ENCODE results near the gene SLC25A23.
A peak's percentile ranks its signal among the peaks of the same experiment; 100 is the strongest.
"Not testable (repeated sequence)": the region's sequence is repeated elsewhere in the genome, so short reads cannot be mapped to it uniquely, and the experiment has no call there.

Gene SLC25A23

DNA sequence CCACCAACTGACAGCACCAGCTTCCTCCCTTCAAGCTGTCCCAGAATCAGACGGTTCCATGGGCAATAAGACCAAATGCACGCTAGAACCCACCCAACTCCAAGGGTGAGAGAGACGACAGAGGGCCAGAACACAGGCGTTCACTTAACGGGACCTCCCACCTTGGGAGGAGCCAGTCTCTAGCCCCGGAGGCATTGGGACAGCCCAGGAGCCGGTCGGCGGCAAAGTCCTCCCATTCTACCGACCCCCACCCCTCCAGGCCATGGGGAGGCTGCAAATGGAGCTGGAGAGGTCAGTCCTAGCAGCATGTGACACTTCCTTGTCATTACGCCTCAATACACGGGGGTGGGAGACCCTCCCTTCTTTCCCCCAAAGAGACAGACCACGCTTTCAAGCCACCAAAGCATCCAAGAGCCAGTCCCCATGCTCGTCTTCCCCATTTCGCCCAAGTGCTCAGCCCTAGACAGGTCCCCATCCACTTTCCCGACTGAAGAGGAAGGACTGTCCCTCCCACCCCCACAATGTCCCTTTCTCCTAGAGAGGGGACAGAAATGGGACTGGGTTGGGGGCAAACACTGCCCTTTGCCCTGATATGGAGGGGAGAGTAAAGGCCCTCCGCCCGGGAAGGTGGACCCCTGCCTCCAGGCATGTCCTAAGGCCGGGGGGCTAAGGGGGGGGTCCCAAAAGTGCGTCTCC lies 35.9 kb downstream of the SLC25A23 start:
- peak; percentile 52 for DNase-seq

DNA sequence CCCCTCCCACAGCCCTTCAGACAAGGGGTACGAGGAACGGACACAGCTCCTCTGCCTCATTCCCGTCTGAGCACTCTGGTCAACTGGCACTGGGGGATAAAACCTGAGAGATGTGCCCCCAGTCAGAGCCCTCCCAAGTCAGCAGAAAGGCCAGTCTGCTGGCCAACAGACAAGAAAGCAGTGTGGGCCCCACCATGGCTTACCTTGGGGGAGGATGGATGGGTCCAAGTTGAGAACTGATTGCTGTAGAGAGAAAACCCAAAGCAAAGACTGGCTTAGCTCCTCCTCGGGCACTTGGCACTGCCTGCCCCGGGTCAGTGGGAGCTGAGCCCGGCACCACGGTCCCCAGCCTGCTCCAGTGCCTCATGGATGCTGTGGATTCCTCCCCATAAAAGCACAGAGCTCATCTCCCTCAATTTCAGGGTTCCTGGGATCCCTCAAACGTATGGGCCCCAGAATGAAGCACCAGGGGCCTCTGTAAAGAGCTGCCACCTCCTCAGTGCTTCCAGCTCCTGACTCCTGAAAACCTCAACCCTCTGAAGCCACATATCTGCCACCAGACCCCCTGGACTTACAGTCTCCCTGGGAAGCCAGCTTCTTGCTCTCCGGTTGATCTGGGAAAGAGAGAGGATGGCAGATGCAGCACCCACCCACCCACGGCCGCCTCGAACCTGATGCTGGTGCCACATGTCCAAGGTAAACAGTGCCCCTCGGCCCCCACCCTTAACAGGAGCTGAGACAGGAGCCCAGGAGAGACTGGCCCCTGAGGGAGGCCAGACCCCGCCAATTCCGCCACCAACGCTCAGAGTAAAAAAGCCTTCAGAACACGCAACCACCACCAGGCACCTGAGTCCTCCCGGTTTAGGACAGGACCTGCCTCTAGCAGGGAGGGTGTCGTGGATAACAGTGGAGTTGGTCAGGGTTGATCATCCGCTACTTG lies 38.2 kb downstream of the SLC25A23 start:
- no peak for DNase-seq

DNA sequence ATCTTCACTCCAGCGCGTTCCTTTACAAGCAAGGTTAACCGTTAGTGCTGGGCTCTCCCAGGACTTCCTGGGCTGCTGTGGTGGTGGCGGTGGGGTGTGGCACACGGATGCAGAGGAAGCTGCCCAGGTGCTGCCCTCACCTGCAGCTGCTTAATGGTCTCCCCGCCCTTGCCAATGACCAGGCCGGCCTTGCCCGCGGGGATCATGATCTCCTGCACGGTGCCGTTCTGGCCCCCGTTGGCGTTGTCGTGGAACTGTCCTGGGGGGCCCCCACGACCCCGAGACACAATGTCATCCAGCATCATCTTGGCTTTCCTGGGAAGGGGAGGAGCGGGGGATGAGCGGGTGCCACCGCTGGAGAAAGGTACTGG lies 41.0 kb downstream of the SLC25A23 start:
- no peak for DNase-seq

DNA sequence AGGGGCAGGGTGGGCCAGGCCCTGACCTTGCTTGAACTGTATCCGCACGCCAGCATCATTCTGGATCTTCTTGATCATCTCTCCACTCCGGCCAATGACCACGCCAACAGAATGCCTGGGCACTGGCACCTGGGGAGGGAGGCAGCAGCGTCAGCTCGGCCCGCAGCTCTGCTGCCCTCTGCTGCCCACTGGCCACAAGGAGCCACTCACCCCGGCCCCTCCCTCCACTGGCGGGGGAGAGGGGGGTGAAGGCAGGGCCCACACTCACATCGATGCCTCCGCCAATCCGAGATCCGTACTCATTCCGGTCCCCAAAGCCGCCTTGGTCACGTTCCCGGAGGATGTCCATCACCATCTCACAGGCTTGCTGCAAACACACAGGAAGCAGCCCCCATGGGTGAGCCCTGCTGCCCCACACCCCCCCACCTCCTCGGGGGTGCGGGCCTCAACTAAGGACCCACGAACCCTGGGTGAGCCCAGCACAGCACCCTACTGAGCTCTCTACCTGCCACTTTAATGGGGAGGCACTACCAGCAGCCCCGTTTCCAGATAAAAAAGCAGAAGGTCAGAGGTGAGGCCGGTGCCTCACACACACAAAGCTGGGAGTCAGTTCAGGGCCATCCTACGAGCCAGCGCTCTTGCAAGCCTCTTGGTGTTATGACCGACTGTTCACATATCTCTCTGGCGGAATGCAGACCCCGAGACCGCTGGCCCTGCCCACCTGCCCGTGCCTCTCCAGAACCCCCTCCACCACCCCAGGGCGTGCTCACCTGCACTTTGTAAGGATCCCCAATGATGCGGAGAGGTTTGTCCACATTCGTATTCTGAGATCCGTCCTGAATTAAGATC lies 41.7 kb downstream of the SLC25A23 start:
- DNase-seq: no peak

DNA sequence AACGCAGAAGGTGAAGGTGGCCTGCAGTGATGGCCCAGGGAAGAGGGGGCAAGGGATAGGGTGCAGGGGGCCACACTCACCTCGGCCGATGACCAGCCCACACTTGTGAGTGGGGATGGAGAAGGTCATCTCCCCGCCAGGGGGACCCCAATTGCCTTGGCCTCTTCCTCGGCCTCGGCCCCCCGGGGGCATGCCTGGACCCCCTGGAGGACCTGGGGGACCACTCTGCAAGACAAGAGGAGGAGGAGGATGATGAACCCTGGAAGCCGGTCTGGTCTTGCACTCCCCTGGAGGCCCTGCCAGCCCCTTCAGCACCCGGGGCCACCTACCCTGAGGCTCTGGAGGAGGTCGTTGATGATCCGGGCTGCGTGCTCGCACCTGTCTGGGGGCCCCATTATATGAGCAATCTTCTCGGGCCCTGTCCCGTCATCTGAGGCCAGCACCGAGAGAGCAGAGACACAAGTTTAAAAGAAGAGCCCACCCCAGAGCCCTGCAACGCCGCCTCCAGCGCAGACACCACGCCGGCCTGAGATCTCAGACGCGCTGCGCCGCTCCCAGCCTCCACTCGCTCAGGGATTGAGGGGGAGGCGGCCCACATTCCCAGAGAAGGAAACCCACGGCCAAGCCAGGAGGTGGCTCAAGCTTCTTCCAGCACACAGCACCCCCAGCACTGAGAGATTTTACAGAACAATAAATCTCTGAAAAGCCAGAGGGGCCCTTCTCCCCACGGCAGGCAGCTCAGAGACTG lies 42.8 kb downstream of the SLC25A23 start:
- DNase-seq: no peak

DNA sequence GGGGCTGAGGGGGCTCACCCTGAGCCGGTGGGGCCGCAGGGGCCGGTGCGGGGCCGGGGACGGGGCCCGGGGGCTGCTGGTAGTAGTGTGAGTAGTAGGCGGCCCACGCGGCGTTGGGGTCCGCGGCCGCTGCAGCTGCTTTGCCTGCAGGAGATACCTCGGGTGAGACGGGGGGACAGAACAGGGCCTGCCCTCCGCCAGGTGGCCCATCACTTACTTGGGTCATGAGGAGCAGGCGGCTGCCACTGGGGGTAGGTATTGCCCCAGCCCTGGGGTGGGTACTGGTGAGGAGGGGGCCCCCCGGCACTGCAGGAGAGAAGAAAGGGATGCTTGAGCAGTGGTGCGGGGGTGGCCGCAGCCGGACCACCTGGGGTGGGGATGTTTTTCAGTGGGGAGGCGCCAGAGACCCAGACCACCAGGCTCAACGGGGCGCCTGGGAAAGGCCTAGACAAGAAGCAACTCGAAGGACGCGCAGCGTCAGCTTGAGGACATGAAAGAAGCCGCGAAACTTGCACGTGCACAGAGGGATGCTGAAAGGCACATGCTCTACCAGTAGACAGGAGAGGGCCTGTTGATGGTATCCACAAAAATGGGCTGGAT lies 43.9 kb downstream of the SLC25A23 start:
- DNase-seq: no peak

DNA sequence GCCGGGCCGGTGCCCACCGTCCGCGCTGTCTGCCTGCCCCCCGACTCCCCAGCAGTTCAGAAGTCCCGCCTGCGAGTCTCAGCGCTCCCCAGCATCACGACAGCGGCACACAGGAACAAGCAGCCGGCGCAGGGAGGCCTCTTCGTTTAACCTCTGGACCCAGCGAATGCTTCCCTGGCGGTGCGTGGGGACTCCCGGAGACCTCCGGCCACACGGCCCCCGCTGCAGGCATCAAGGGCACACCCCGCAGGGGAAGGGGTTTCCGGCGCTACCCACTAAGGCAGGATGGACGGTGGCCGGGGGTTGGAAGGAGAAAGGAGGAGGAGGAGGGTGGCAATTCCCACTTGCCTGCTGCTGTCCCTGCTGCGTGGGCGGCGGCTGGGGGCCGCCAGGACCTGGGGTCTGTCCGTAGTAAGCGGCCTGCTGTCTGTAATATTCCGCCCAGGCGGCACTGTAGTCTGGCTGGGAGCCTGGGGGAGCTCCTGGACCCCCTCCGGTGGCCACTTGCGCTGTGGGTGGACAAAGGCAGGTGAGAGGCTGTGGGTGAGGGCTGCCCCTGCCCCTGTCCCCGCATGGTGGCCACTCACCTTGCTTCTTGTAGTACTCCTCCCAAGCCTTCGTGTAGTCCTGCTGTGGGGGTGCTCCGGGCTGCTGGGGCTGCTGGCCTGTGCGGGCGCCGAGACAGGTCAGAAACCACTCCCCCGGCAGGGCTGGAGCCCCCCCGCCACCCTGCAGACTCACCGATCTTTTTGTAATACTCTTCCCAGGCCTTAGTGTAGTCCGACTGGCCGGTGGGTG lies 44.6 kb downstream of the SLC25A23 start:
- no peak for DNase-seq

DNA sequence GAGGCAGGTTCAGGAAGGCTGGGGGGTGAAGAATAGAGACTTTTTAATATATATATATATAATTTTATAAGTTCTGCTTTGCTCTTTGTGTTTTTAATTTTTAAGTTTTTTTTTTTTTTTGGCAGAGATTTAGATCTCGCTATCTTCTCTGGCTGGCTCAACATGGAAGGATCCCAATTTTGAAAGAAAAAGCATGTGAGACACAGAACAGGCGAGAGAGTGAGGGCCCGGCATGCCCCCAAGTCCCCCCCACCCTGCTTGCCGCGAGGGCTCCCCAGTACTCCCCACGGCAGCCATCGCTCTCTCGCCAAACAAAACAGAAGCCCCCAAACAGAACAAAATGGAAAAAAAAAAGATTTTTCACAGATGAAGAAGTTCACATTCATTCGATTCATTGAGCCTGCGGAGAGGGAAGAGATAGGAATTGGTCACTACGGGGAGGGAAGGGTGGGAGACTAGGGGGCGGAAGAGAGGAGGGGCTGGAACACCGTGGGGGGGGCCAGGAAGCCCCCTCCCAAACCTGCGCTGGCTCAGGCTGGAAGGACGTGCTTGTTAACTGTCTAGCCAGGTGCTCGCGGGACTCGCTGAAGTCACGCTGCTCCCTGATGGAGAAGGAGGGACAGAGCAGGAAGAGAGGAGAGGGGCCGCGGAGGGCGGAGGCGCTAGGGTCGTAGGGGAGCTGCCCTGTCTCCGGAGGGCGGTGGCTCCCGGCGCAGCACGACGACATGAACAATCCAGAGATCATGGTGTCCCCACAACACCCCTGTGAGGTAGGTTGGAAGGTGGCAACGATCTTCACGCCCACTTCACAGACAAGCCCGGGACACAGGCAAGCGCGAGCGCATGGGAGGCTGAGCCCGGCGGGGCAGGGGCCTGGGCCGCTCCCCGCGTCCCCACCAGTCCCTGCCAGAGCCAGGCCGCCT lies 45.6 kb downstream of the SLC25A23 start:
- no peak for DNase-seq

DNA sequence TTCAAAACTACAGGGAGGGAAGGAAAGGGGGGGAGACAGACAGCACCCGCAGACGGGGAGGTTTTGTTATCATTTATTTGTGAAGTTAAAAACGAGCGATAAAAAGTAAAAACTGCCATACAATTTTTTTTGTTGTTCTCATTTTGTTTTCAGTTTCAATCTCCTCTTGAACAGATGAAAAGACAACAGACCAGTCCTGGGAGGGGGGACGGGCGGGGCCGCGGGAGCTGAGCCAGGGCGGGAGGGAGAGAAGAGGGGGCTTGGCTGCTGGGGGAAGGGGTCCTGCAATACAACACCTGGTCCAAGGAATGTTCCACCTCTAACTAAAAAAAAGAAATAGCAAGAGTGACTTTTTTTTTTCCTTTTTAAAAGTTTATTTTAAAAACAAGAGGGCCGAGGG lies 46.3 kb downstream of the SLC25A23 start:
- no peak for DNase-seq

DNA sequence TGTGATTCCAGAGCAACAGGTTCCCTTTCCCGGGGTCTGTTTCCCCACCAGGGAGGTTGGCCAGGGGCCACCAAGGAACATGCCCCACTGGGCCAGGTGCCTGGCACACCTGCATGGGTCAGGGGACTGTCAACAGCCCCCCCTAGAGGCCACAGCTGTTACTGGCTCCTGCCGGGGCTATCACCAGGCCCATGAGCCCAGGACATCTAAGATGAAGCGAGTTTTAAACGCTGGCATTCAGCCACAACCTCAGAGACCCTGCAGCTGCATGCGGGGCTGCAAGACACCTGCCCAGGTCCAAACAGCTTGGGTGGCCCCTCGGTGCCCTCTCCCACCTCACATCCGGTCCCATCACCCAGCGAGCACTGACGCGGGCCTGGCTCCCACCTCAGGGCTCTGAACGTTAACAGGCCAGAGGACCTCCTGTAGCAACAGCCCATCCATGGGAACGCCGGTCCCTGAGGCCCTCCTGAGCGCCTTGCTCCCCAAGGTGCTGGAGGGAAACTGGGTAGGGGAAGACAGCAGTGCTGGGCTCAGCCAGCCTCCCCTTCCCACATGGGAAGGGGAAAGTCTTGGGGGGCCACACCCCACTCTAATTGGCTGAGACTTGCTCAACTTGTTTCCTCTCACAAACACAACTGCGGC lies 47.0 kb downstream of the SLC25A23 start:
- no peak for DNase-seq

DNA sequence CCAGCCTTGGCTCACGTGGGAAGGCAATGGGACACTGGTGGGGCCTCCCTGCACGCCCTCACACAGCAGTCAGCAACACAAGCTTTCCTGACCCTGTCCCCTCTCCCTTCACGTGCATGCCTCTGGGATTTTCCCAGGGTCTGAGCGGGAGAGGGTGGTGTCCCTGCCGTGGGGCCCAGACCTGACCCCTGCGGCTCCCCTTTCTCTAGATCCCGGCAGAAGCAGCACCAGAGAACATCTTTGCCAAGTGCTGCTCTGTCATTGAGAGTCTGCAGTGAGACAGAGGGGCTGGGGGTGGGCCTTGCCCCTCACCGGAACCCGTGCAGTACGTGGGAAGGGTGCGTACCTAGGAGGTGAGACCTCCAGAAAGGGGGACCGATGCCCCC lies 47.5 kb downstream of the SLC25A23 start:
- no peak for DNase-seq

DNA sequence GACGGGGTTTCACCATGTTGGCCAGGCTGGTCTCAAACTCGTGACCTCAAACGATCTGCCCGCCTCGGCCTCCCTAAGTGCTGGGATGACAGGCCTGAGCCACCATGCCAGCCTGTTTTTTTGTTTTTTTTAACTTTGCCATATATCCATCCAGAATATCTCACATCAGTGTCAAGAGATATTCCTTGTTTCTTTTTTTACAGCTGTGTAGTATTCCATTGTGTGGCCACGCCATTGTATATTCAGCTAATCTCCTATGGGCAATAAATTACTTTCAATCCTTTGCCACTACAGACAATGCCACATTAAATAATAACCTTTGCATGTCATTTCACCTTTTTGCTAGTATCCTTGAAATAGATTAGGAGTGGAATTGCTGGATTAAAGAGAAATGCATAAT lies 50.2 kb downstream of the SLC25A23 start:
- DNase-seq: no peak

DNA sequence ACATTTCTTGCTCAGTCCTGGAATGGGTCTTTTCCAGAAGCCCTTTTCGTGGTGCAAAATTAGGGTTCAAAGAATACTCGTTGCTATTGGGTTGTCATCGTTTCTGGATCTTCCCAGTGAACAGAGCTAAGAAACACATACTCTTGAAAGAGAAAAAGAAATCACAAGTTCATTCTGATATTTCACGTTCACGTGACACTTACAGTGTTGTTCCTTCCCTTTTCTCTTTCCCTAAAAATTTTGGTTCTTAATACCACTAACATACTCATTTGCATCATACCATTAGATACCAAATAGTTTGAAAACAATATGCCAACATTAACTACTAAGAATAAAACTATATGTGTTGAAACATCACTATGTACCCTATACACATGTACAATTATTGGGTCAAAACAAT lies 53.2 kb downstream of the SLC25A23 start:
- DNase-seq: peak; percentile 31

DNA sequence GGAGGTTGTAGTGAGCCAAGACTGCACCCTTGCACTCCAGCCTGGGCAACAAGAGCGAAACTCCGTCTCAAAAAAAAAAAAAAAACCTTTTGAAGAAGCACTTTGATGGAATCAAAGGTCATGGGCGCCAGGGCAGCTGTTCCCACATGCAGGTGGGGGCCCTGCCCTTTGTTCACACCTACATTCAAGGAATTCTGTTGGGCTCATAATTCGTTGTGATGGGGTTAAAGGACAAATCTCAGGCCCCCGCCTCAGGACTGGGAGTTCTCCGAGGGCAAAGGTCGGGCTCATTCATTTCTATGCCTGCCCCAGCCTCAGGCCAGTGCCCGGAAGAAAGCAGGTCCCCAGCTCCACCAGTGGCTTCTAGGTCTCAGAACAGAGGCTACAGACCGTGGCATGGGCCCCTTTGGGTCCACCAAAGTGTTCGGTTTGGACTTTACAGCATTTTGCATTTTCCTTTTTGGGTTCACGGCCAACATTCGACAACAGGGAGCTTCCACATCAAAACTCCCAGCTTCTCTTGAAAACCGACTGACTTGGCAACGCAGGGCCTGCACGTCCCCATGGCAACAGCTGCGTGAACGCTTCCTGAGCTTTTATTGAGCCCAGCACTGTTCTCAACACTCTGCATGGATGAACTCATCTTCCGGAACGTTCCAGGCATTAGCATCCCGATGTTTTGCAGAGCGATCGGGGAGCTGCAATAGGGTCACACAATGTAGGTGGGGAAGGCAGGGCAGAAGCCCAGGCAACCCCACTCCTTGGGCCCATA lies 56.6 kb downstream of the SLC25A23 start:
- no peak for DNase-seq

DNA sequence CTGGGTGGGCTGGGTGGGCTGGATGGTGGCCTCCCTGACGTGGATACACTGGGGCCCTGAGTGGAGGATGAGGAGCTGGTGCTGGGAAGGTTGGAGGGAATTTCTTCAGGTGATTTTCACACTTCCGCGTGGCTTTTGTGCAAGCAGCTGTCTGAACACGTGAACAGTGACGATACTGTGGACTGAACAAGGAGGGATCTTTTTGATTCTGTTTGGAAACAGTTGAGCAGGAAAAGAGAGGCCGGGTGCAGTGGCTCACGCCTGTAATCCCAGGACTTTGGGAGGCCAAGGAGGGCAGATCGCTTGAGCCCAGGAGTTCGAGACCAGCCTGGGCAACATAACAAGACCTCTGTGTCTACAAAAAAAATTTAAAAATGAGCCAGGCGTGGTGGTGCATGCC lies 57.5 kb downstream of the SLC25A23 start:
- no peak for DNase-seq

DNA sequence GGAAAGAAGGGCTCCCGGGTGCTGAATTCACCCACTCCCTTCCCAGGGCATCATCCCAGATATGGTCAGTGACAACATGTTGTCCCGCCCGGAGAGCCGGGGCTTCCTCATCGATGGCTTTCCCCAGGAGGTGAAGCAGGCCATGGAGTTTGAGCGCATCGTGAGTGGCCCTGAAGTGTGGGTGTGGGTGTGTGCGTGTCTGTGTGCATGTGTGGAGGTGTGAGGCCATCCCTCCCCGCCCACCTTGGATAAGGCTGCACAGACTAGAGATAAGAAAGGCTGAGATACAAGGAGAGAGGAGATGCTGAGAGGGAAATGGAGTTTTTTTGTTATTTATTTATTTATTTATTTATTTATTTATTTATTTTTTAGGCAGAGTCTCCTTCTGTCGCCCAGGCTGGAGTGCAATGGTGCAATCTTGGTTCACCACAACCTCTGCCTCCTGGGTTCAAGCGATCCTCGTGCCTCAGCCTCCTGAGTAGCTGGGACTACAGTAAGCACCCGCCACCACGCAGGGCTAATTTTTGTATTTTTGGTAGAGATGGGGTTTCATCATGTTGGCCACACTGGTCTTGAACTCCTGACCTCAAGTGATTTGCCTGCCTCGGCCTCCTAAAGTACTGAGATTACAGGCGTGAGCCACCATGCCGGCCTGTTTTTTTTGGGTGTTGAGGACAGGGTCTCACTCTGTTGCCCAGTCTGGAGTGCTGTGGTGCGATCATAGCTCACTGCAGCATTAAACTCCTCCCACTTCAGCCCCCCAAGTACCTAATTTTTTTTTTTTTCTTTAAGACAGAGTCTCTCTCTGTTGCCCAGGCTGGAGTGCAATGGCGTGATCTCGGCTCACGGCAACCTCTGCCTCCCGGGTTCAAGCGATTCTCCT lies 59.3 kb downstream of the SLC25A23 start:
- DNase-seq: not testable (repeated sequence)

DNA sequence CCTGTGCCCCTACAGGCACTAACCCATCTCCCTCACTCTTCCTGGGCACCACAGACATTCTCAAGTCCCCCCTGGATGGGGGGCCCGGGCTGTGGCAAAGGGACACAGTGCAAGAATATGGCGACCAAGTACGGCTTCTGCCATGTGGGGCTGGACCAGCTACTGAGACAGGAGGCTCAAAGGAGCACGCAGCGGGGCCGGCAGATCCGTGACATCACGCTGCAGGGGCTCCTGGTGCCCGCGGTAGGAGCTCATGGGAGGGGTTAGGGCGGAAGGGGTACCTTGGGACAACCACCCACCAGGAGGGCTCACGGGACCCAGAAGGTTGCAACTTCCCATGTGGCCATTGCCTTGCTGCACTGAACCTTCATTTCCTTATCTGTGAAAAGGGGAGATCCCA lies 63.3 kb downstream of the SLC25A23 start:
- no peak for DNase-seq

DNA sequence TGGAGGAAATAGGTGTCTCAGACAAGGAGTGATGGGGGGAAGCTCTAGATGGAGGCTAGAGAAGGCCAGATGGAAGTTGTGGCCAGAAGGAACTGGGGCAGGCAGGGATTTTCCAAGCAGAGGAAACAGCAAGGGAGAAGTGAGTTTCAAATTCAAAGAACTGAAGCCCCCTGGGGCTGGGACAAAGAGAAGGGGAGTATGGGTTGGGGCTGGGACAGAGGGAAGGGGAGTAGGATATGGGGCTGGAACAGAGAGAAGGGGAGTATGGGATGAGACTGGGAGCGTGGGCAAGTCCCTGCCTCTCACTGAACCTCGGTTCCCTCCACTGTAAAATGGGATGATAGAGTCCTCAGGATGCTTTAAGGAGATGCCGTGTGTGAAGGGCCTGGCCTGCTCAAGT lies 64.8 kb downstream of the SLC25A23 start:
- no peak for DNase-seq
